ENCODE data around the gene RPGRIP1L. TPM values are rescaled to one million over a fixed set of nuclear protein-coding genes. Genes with fewer than 3 reads are reported as not detected.

Gene RPGRIP1L
- total RNA-seq, 3 donors from 2014 or later (not counting 1 experiment from before 2014, with no cell fraction given): 2.3 to 3.0 (median 2.6) TPM

- intact Hi-C loops (cut with micrococcal nuclease): no loop called here
- WGBS (ENCODE audit: insufficient coverage): 81% methylated on average over 3 of the region's 4 CpGs
- no peaks in the 10 kb centered on the region for H3K36me3 ChIP-seq (ENCODE audit: control insufficient read depth, insufficient read depth, low read length)
- Mint-ChIP-seq H3K27ac (no peak overlapping the region), H3K27me3 (ENCODE audit: low read depth in 2 of 2) (no peaks in the 10 kb centered on the region), H3K4me3 (no peak overlapping the region), H3K9me3 (no peaks in the 10 kb centered on the region), H3K4me1 (peaks cover 19 to 29% of the 10 kb centered on the region in 2 donors), H3K36me3 (no peaks in the 10 kb centered on the region)
- peaks cover 4% of the 10 kb centered on the region for H3K4me1 ChIP-seq (ENCODE audit: control insufficient read depth, insufficient read depth, low read length)
- no peak for ATAC-seq
- no peaks in the 10 kb centered on the region for H3K27me3 ChIP-seq (ENCODE audit: control insufficient read depth, insufficient read depth, low read length)
- no peaks in the 10 kb centered on the region for H3K9me3 ChIP-seq (ENCODE audit: control insufficient read depth, insufficient read depth, low read length)
- H3K4me3 ChIP-seq (ENCODE audit: low read length): no peak overlapping the region
- TF ChIP-seq CTCF (IDR thresholded peaks at IDR 0.05): no peak
- no peak for DNase-seq
- no peak overlapping the region for H3K27ac ChIP-seq (ENCODE audit: low read length)
These were observed 42.2 kb upstream of the RPGRIP1L start for GRCh38 chr16:53745753-53746266.

- H3K9me3 ChIP-seq (ENCODE audit: control insufficient read depth, insufficient read depth, low read length): no peaks in the 10 kb centered on the region
- peaks cover 4% of the 10 kb centered on the region for H3K4me1 ChIP-seq (ENCODE audit: control insufficient read depth, insufficient read depth, low read length)
- WGBS (ENCODE audit: insufficient coverage): 66% methylated on average over 3 of the region's 3 CpGs
- no peak for DNase-seq
- H3K4me3 ChIP-seq (ENCODE audit: low read length): no peak overlapping the region
- Mint-ChIP-seq H3K9me3 (no peaks in the 10 kb centered on the region), H3K27ac (peak overlapping the region; percentile 54 to 76), H3K36me3 (no peaks in the 10 kb centered on the region), H3K27me3 (ENCODE audit: low read depth in 2 of 2) (no peaks in the 10 kb centered on the region), H3K4me3 (no peak overlapping the region), H3K4me1 (peaks cover 19 to 29% of the 10 kb centered on the region in 2 donors)
- intact Hi-C loops (cut with micrococcal nuclease): no loop called here
- no peak for ATAC-seq
- H3K27ac ChIP-seq (ENCODE audit: low read length): no peak overlapping the region
- H3K36me3 ChIP-seq (ENCODE audit: control insufficient read depth, insufficient read depth, low read length): no peaks in the 10 kb centered on the region
- no peaks in the 10 kb centered on the region for H3K27me3 ChIP-seq (ENCODE audit: control insufficient read depth, insufficient read depth, low read length)
- TF ChIP-seq CTCF (IDR thresholded peaks at IDR 0.05): no peak
These were observed 41.4 kb upstream of the RPGRIP1L start for GRCh38 chr16:53745086-53745485.

GRCh38 chr16:53744449-53744848 is 40.8 kb upstream of the RPGRIP1L start:
- Mint-ChIP-seq H3K36me3 (no peaks in the 10 kb centered on the region), H3K27ac (peak overlapping the region in 1 of 2 donors; percentile 76), H3K4me1 (peaks cover 19 to 29% of the 10 kb centered on the region in 2 donors), H3K27me3 (ENCODE audit: low read depth in 2 of 2) (no peaks in the 10 kb centered on the region), H3K9me3 (no peaks in the 10 kb centered on the region), H3K4me3 (no peak overlapping the region)
- H3K27ac ChIP-seq (ENCODE audit: low read length): no peak overlapping the region
- peaks cover 4% of the 10 kb centered on the region for H3K4me1 ChIP-seq (ENCODE audit: control insufficient read depth, insufficient read depth, low read length)
- intact Hi-C loops (cut with micrococcal nuclease): no loop called here
- no peak overlapping the region for H3K4me3 ChIP-seq (ENCODE audit: low read length)
- peak in 1 of 2 donors; percentile 53 for DNase-seq
- no peaks in the 10 kb centered on the region for H3K9me3 ChIP-seq (ENCODE audit: control insufficient read depth, insufficient read depth, low read length)
- H3K36me3 ChIP-seq (ENCODE audit: control insufficient read depth, insufficient read depth, low read length): no peaks in the 10 kb centered on the region
- WGBS (ENCODE audit: insufficient coverage): 28% methylated on average over 3 of the region's 3 CpGs
- ATAC-seq: peak in 2 of 3 donors; percentile 64 to 68
- TF ChIP-seq CTCF (IDR thresholded peaks at IDR 0.05): no peak
- H3K27me3 ChIP-seq (ENCODE audit: control insufficient read depth, insufficient read depth, low read length): no peaks in the 10 kb centered on the region

GRCh38 chr16:53743149-53743566 is 39.5 kb upstream of the RPGRIP1L start:
- DNase-seq (peak in 1 of 2 donors; percentile 42), ATAC-seq (no peak)
- no peaks in the 10 kb centered on the region for H3K36me3 Mint-ChIP-seq
- no peak overlapping the region for H3K4me3 ChIP-seq (ENCODE audit: low read length)
- intact Hi-C loops (cut with micrococcal nuclease): no loop called here
- TF ChIP-seq CTCF (IDR thresholded peaks at IDR 0.05): peak; percentile 56
- peaks cover 4% of the 10 kb centered on the region for H3K4me1 ChIP-seq (ENCODE audit: control insufficient read depth, insufficient read depth, low read length)
- no peak overlapping the region for H3K27ac Mint-ChIP-seq
- H3K4me3 Mint-ChIP-seq: no peak overlapping the region
- no peak overlapping the region for H3K27ac ChIP-seq (ENCODE audit: low read length)
- no peaks in the 10 kb centered on the region for H3K36me3 ChIP-seq (ENCODE audit: control insufficient read depth, insufficient read depth, low read length)
- H3K27me3 ChIP-seq (ENCODE audit: control insufficient read depth, insufficient read depth, low read length): no peaks in the 10 kb centered on the region
- H3K27me3 Mint-ChIP-seq (ENCODE audit: low read depth in 2 of 2): no peaks in the 10 kb centered on the region
- WGBS (ENCODE audit: insufficient coverage): 54% methylated on average over 2 of the region's 3 CpGs
- no peaks in the 10 kb centered on the region for H3K9me3 ChIP-seq (ENCODE audit: control insufficient read depth, insufficient read depth, low read length)
- H3K9me3 Mint-ChIP-seq: no peaks in the 10 kb centered on the region
- H3K4me1 Mint-ChIP-seq: peaks cover 19 to 29% of the 10 kb centered on the region in 2 donors

Data from natural killer cell (primary cell).